K562 (cell line): ENCODE results near the gene ZNF48. TPM values are rescaled to one million over a fixed set of nuclear protein-coding genes. Genes with fewer than 3 reads are reported as not detected.

ENCODE experiments used
- CREB5 ChIP-seq: fragments of 250-450 bp; sonication (Bioruptor Pico); IDR thresholded peaks from 2 replicates; pipeline ENCODE4 v1.5.0; 2020; ENCODE audit warnings: mild to moderate bottlenecking
- KHSRP ChIP-seq: fragments of 450-650 bp; IDR thresholded peaks from 2 replicates; pipeline ENCODE4 v1.6.1; 2017
- WHSC1 ChIP-seq: IDR thresholded peaks from one replicate; pipeline ENCODE4 v1.6.1; 2012; ENCODE audit warnings: low read length, control low read depth, inconsistent platforms
- ZBTB7A ChIP-seq: IDR thresholded peaks from 2 replicates; pipeline ENCODE4 v1.6.1; 2011; ENCODE audit warnings: low read depth, mild to moderate bottlenecking, low read length, moderate library complexity, borderline replicate concordance; ENCODE audit not compliant: control insufficient read depth
- ZNF134 ChIP-seq: fragments of 250-450 bp; sonication (Bioruptor Pico); conservative IDR thresholded peaks from 2 replicates; pipeline ENCODE4 v1.4.0; 2020
- ZNF197 ChIP-seq: fragments of 200-800 bp; sonication (Bioruptor generic); IDR thresholded peaks from 2 replicates; pipeline ENCODE4 v1.6.1; 2016; ENCODE audit warnings: low read depth, missing genetic modification characterization, missing compliant biosample characterization
- ZNF3 ChIP-seq: fragments of 250-450 bp; sonication (Bioruptor Pico); IDR thresholded peaks from 2 replicates; pipeline ENCODE4 v1.5.0; 2021; ENCODE audit warnings: mild to moderate bottlenecking, moderate library complexity
- ZNF77 ChIP-seq: fragments of 250-450 bp; sonication (Bioruptor Pico); IDR thresholded peaks from 2 replicates; pipeline ENCODE4 v1.5.0; 2020
- polyA plus RNA-seq, 8 experiments: library from polyadenylated mRNA; depleted of rRNA in 4 of 8; stranded (reverse) in 5 of 8; unstranded in 3 of 8; fragments of >200 nt; fragmentation: Nextera tagmentation in 2 of 8; fragmentation: Illumina TruSeq in 1 of 8; extraction: Ambion mirVana in 2 of 8; extraction: Trizol in 1 of 8; gene quantifications; 2 replicates each; pipeline versions ENCODE4 v1.2.1 to v1.2.3, GENCODE V29; 2011 to 2014; ENCODE audit warnings: inconsistent platforms in 1 of 8, missing spikeins in 1 of 8
- total RNA-seq, 7 experiments: library from RNA; depleted of rRNA in 6 of 7; stranded (reverse); fragments of >200 nt in 6 of 7; fragmentation: Illumina TruSeq in 2 of 7; extraction: Trizol in 2 of 7; gene quantifications; 2 replicates each; pipeline versions ENCODE4 v1.2.1 to v1.2.3, GENCODE V29; 2011 to 2021; ENCODE audit warnings: low replicate concordance in 1 of 7
- TF ChIP-seq, protein P1 (sequence below): fragments of 250-450 bp; sonication (Bioruptor Pico); IDR thresholded peaks from 2 replicates; pipeline ENCODE4 v1.4.0; 2020; ENCODE audit warnings: borderline replicate concordance
- TF ChIP-seq, protein P2 (sequence below): sonication (generic); formaldehyde crosslinking; IDR thresholded peaks from 2 replicates; pipeline ENCODE4 v1.8.0; 2022; ENCODE audit warnings: mild to moderate bottlenecking, missing genetic modification reagents
- TF ChIP-seq, protein P3 (sequence below): fragments of 250-450 bp; sonication (Bioruptor Pico); IDR thresholded peaks from 2 replicates; pipeline ENCODE4 v1.6.1; 2021; ENCODE audit warnings: mild to moderate bottlenecking
- TF ChIP-seq, protein P4 (sequence below): fragments of 250-450 bp; sonication (Bioruptor Pico); IDR thresholded peaks from 2 replicates; pipeline ENCODE4 v1.5.1; 2021; ENCODE audit warnings: mild to moderate bottlenecking
- TF ChIP-seq, protein P5 (sequence below): fragments of 450-650 bp; IDR thresholded peaks from 2 replicates; pipeline ENCODE4 v1.6.1; 2018; ENCODE audit not compliant: partially characterized antibody

ZNF48 gene
- total and polyA plus RNA-seq, 9 of the 15 experiments (the other 6 are each of a cell fraction or from before 2014, with no cell fraction given) = 0.38 to 11.6 (median 4.7) TPM

- TF ChIP-seq ZNF197 (CRISPR knock-in tag) (peak; percentile 91; the same call in 1 of the 2 replicates), KHSRP (no peak), ZBTB7A (peak; percentile 78; the same call in 1 of the 2 replicates), ZNF134 (CRISPR knock-in tag) (no peak), ZNF3 (CRISPR knock-in tag) (no peak), ZNF77 (no peak), CREB5 (CRISPR knock-in tag) (0 out of 2 replicates have a peak, but pooled peaks have one; percentile 21), WHSC1 (no peak)
- TF ChIP-seq, protein P1, sequence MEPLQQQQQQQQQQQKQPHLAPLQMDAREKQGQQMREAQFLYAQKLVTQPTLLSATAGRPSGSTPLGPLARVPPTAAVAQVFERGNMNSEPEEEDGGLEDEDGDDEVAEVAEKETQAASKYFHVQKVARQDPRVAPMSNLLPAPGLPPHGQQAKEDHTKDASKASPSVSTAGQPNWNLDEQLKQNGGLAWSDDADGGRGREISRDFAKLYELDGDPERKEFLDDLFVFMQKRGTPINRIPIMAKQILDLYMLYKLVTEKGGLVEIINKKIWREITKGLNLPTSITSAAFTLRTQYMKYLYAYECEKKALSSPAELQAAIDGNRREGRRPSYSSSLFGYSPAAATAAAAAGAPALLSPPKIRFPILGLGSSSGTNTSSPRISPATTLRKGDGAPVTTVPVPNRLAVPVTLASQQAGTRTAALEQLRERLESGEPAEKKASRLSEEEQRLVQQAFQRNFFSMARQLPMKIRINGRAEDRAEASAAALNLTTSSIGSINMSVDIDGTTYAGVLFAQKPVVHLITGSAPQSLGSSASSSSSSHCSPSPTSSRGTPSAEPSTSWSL (CRISPR knock-in tag) = no peak
- TF ChIP-seq, protein P2, sequence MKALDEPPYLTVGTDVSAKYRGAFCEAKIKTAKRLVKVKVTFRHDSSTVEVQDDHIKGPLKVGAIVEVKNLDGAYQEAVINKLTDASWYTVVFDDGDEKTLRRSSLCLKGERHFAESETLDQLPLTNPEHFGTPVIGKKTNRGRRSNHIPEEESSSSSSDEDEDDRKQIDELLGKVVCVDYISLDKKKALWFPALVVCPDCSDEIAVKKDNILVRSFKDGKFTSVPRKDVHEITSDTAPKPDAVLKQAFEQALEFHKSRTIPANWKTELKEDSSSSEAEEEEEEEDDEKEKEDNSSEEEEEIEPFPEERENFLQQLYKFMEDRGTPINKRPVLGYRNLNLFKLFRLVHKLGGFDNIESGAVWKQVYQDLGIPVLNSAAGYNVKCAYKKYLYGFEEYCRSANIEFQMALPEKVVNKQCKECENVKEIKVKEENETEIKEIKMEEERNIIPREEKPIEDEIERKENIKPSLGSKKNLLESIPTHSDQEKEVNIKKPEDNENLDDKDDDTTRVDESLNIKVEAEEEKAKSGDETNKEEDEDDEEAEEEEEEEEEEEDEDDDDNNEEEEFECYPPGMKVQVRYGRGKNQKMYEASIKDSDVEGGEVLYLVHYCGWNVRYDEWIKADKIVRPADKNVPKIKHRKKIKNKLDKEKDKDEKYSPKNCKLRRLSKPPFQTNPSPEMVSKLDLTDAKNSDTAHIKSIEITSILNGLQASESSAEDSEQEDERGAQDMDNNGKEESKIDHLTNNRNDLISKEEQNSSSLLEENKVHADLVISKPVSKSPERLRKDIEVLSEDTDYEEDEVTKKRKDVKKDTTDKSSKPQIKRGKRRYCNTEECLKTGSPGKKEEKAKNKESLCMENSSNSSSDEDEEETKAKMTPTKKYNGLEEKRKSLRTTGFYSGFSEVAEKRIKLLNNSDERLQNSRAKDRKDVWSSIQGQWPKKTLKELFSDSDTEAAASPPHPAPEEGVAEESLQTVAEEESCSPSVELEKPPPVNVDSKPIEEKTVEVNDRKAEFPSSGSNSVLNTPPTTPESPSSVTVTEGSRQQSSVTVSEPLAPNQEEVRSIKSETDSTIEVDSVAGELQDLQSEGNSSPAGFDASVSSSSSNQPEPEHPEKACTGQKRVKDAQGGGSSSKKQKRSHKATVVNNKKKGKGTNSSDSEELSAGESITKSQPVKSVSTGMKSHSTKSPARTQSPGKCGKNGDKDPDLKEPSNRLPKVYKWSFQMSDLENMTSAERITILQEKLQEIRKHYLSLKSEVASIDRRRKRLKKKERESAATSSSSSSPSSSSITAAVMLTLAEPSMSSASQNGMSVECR (CRISPR knock-in tag) = no peak; the same call in 1 of the 2 replicates
- TF ChIP-seq, protein P3, sequence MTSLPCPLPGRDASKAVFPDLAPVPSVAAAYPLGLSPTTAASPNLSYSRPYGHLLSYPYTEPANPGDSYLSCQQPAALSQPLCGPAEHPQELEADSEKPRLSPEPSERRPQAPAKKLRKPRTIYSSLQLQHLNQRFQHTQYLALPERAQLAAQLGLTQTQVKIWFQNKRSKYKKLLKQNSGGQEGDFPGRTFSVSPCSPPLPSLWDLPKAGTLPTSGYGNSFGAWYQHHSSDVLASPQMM (CRISPR knock-in tag) = no peak
- TF ChIP-seq, protein P4, sequence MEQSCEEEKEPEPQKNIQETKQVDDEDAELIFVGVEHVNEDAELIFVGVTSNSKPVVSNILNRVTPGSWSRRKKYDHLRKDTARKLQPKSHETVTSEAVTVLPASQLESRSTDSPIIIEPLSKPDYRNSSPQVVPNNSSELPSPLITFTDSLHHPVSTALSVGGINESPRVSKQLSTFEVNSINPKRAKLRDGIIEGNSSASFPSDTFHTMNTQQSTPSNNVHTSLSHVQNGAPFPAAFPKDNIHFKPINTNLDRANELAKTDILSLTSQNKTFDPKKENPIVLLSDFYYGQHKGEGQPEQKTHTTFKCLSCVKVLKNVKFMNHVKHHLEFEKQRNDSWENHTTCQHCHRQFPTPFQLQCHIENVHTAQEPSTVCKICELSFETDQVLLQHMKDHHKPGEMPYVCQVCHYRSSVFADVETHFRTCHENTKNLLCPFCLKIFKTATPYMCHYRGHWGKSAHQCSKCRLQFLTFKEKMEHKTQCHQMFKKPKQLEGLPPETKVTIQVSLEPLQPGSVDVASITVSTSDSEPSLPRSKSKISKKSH (CRISPR knock-in tag) = no peak
- TF ChIP-seq, protein P5, sequence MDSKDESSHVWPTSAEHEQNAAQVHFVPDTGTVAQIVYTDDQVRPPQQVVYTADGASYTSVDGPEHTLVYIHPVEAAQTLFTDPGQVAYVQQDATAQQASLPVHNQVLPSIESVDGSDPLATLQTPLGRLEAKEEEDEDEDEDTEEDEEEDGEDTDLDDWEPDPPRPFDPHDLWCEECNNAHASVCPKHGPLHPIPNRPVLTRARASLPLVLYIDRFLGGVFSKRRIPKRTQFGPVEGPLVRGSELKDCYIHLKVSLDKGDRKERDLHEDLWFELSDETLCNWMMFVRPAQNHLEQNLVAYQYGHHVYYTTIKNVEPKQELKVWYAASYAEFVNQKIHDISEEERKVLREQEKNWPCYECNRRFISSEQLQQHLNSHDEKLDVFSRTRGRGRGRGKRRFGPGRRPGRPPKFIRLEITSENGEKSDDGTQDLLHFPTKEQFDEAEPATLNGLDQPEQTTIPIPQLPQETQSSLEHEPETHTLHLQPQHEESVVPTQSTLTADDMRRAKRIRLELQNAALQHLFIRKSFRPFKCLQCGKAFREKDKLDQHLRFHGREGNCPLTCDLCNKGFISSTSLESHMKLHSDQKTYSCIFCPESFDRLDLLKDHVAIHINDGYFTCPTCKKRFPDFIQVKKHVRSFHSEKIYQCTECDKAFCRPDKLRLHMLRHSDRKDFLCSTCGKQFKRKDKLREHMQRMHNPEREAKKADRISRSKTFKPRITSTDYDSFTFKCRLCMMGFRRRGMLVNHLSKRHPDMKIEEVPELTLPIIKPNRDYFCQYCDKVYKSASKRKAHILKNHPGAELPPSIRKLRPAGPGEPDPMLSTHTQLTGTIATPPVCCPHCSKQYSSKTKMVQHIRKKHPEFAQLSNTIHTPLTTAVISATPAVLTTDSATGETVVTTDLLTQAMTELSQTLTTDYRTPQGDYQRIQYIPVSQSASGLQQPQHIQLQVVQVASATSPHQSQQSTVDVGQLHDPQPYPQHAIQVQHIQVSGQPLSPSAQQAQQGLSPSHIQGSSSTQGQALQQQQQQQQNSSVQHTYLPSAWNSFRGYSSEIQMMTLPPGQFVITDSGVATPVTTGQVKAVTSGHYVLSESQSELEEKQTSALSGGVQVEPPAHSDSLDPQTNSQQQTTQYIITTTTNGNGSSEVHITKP = no peak
Measured at GRCh38 chr16:30445408-30446202, 50.4 kb downstream of the ZNF48 start, which contains the start of gene SEPHS2 (continued).
